ENCODE data around the gene MRPL50. TPM values are rescaled to one million over a fixed set of nuclear protein-coding genes. Genes with fewer than 3 reads are reported as not detected.
A peak's percentile ranks its signal among the peaks of the same experiment; 100 is the strongest.

MRPL50 gene
- total RNA-seq, 1 donor from 2014 or later, result 16.3 TPM

DNA sequence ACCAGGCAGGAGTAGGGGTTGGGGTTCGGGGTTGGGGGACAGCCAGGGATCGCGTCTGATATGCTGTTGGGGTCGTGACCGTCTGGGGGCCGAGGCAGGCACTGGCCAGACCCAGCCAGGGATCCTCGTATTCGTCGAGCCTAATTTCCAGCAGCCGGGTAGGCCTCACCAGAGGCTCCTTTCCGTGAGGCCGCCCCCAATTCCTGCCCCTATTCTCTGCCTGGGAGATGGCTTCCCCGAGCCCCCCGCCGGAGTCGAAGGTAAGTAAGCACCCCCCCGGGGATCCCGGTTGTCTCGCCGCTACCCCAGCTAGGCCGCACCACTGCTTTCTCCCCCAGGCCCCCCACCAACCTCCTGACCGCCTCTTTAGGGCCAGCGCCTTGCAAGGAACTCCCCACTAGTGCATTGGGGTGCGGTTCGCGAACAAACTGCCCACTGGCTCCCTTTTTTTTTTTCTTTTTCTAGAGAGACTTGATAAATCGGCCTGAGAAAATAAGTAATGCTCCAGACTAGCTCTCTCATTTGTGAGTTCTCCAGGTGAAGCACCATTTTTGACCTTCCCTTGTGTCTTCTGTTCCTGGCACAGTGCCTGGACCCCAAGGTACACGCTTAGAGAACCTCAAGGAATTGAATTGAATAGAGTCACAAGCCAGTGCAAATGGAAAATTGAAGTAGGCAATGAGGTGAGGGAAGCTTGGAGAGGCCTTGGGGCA, 668 bp upstream of the MRPL50 start:
- Mint-ChIP-seq H3K9me3 (peaks cover 42% of the 10 kb centered on the region), H3K4me1 (ENCODE audit: unreplicated experiment) (peaks cover 31% of the 10 kb centered on the region), H3K4me3 (peak overlapping the region; percentile 99), H3K36me3 (peaks cover 79% of the 10 kb centered on the region), H3K27me3 (no peaks in the 10 kb centered on the region), H3K27ac (peak overlapping the region; percentile 99)
- TF ChIP-seq, protein P1, sequence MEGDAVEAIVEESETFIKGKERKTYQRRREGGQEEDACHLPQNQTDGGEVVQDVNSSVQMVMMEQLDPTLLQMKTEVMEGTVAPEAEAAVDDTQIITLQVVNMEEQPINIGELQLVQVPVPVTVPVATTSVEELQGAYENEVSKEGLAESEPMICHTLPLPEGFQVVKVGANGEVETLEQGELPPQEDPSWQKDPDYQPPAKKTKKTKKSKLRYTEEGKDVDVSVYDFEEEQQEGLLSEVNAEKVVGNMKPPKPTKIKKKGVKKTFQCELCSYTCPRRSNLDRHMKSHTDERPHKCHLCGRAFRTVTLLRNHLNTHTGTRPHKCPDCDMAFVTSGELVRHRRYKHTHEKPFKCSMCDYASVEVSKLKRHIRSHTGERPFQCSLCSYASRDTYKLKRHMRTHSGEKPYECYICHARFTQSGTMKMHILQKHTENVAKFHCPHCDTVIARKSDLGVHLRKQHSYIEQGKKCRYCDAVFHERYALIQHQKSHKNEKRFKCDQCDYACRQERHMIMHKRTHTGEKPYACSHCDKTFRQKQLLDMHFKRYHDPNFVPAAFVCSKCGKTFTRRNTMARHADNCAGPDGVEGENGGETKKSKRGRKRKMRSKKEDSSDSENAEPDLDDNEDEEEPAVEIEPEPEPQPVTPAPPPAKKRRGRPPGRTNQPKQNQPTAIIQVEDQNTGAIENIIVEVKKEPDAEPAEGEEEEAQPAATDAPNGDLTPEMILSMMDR (conservative IDR thresholded peaks at IDR 0.05), result no peak
- peak; percentile 68 for DNase-seq (ENCODE audit: extremely low spot score, unreplicated experiment)

DNA sequence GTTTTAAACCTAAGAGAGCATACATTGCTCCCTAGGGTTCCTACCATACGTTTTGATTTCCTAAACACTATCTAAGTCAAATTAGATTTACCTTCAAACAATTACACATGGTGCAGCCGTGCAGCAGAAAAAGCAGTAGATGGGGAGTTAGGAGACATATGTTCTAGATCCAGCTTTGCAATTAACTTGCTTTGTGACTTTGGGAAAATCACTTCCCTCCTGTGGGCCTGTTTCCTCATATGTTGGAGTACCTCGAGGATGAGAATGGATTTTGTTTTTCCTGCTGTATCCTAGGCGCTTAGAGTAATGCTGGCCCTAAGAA, 711 bp downstream of the MRPL50 start:
- no peak for DNase-seq (ENCODE audit: extremely low spot score, unreplicated experiment)
- Mint-ChIP-seq H3K27me3 (no peaks in the 10 kb centered on the region), H3K4me3 (peak overlapping the region; percentile 99), H3K27ac (peak overlapping the region; percentile 99), H3K9me3 (peaks cover 30% of the 10 kb centered on the region), H3K4me1 (ENCODE audit: unreplicated experiment) (peaks cover 31% of the 10 kb centered on the region), H3K36me3 (peaks cover 76% of the 10 kb centered on the region)
- TF ChIP-seq, protein P1 (conservative IDR thresholded peaks at IDR 0.05), result no peak

DNA sequence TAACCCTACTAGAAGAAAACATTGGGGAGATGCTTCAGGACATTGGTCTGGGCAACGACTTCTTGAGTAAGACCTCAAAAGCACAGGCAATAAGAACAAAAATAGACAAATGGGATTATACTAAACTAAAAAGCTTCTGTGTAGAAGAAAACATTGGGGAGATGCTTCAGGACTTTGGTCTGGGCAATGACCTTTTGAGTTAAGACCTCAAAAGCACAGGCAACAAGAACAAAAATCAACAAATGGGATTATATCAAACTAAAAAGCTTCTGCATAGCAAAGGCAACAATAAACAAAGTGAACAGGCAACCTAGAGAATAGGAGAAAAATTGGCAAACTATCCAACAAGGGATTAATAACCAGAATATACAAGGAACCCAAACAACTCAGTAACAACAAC, 3.7 kb downstream of the MRPL50 start:
- peaks cover 75% of the 10 kb centered on the region for H3K36me3 Mint-ChIP-seq
- H3K4me3 Mint-ChIP-seq, result peak overlapping the region; percentile 6
- TF ChIP-seq, protein P1 (conservative IDR thresholded peaks at IDR 0.05), result no peak
- H3K27me3 Mint-ChIP-seq, result no peaks in the 10 kb centered on the region
- H3K9me3 Mint-ChIP-seq, result peaks cover 13% of the 10 kb centered on the region
- no peak overlapping the region for H3K27ac Mint-ChIP-seq
- DNase-seq (ENCODE audit: extremely low spot score, unreplicated experiment), result no peak
- peaks cover 14% of the 10 kb centered on the region for H3K4me1 Mint-ChIP-seq (ENCODE audit: unreplicated experiment)

DNA sequence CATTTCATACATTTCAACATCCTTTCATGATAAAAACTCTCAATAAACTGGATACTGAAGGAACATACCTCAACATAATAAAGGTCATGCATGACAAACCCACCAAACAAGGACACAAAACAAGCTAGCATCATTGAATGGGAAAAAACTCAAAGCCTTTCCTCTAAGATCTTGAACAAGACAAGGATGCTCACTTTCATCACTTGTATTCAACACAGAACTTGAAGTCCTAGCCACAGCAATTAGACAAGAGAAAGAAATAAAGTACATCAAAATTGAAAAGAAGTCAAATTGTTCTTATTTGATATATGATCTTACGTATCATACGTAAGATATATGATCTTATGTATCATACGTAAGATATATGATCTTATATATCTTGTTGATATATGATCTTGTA, 5.3 kb downstream of the MRPL50 start:
- no peak overlapping the region for H3K27ac Mint-ChIP-seq
- H3K36me3 Mint-ChIP-seq, result peaks cover 79% of the 10 kb centered on the region

DNA sequence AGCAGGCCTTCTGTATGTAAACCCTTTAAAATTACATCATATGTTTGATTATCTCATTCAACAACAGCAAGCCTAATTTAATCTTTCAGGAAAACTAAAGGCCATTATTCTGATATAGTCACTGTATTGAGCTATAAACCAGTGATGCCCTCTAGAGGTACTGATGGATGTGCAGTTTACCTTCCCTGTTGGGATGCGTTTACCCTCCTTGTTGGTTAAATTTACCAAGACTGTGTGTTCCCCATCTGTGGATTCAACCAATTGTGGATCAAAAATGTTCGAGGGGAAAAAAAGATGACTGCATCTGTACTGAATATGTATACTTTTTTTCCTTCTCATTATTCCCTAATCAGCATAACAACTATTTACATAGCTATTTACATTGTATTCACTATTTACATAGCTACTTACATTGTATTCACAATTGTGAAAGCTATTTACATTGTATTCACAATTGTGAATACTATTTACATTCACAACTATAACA, 9.9 kb downstream of the MRPL50 start:
- no peaks in the 10 kb centered on the region for H3K27me3 Mint-ChIP-seq
- TF ChIP-seq, protein P1 (conservative IDR thresholded peaks at IDR 0.05), result no peak
- H3K9me3 Mint-ChIP-seq, result no peaks in the 10 kb centered on the region
- no peak for DNase-seq (ENCODE audit: extremely low spot score, unreplicated experiment)
- H3K27ac Mint-ChIP-seq, result no peak overlapping the region
- no peak overlapping the region for H3K4me3 Mint-ChIP-seq
- H3K4me1 Mint-ChIP-seq (ENCODE audit: unreplicated experiment), result no peaks in the 10 kb centered on the region
- H3K36me3 Mint-ChIP-seq, result peaks cover 65% of the 10 kb centered on the region

More for the DNA sequence above, 5.3 kb downstream of the MRPL50 start:
- Mint-ChIP-seq H3K9me3 (peaks cover 13% of the 10 kb centered on the region), H3K4me3 (no peak overlapping the region), H3K4me1 (ENCODE audit: unreplicated experiment) (peaks cover 14% of the 10 kb centered on the region), H3K27me3 (no peaks in the 10 kb centered on the region)
- TF ChIP-seq, protein P1 (conservative IDR thresholded peaks at IDR 0.05), result no peak
- no peak for DNase-seq (ENCODE audit: extremely low spot score, unreplicated experiment)

All from type B pancreatic cell (in vitro differentiated cells).